OCI-LY1 (cell line): ENCODE results near the gene NDFIP1.

Experiments
- H2AFZ ChIP-seq: fragments of 200-600 bp; sonication (generic), shearing (Covaris generic); 2 replicates; pipeline ENCODE4 v1.6.0; 2014; ENCODE audit warnings: antibody characterized with exemption, mild to moderate bottlenecking, low read length
- H3F3A ChIP-seq: fragments of 200-600 bp; sonication (generic), shearing (Covaris generic); 2 replicates; pipeline ENCODE4 v1.6.0; 2014; ENCODE audit warnings: mild to moderate bottlenecking, antibody characterized with exemption, low read length, moderate library complexity; ENCODE audit not compliant: insufficient read depth
- H3K27ac ChIP-seq: fragments of 200-600 bp; sonication (generic); 2 replicates; pipeline ENCODE4 v1.5.1; 2014; ENCODE audit warnings: low read length, mixed run types, mild to moderate bottlenecking, low read depth; ENCODE audit not compliant: poor library complexity, severe bottlenecking
- H3K27me3 ChIP-seq: fragments of 200-600 bp; sonication (generic); 2 replicates; pipeline ENCODE4 v1.6.0; 2014; ENCODE audit warnings: antibody characterized with exemption, mild to moderate bottlenecking, low read length, moderate library complexity; ENCODE audit not compliant: insufficient read depth
- H3K36me3 ChIP-seq: fragments of 200-600 bp; sonication (generic); 2 replicates; pipeline ENCODE4 v1.6.1; 2014; ENCODE audit warnings: mild to moderate bottlenecking, antibody characterized with exemption, low read length, moderate library complexity, mixed read lengths; ENCODE audit not compliant: insufficient read depth
- H3K4me1 ChIP-seq: fragments of 200-600 bp; sonication (generic); 2 replicates; pipeline ENCODE4 v1.5.1; 2014; ENCODE audit warnings: mild to moderate bottlenecking, low read length, moderate library complexity; ENCODE audit not compliant: insufficient read depth, severe bottlenecking
- H3K4me2 ChIP-seq: fragments of 200-600 bp; sonication (generic), shearing (Covaris generic); 2 replicates; pipeline ENCODE4 v1.6.1; 2014; ENCODE audit warnings: low read length
- H3K4me3 ChIP-seq: fragments of 200-600 bp; sonication (generic); 2 replicates; pipeline ENCODE4 v1.5.1; 2014; ENCODE audit warnings: low read length, low read depth, mild to moderate bottlenecking, mixed read lengths; ENCODE audit not compliant: poor library complexity, severe bottlenecking
- H3K79me2 ChIP-seq: fragments of 200-600 bp; shearing (Covaris generic); 2 replicates; pipeline ENCODE4 v1.6.1; 2016; ENCODE audit warnings: mixed run types, low read length, mixed read lengths; ENCODE audit not compliant: insufficient read depth
- H3K9ac ChIP-seq: fragments of 200-600 bp; sonication (generic), shearing (Covaris generic); 2 replicates; pipeline ENCODE4 v1.6.1; 2014; ENCODE audit warnings: mild to moderate bottlenecking, low read length, mixed read lengths
- H3K9me2 ChIP-seq: fragments of 200-600 bp; sonication (generic), shearing (Covaris generic); 2 replicates; pipeline ENCODE4 v1.6.1; 2014; ENCODE audit warnings: low read depth, mild to moderate bottlenecking, low read length, mixed read lengths
- H3K9me3 ChIP-seq: fragments of 200-600 bp; shearing (Covaris generic); 2 replicates; pipeline ENCODE4 v1.6.1; 2014; ENCODE audit warnings: low read length, mixed read lengths
- H4K20me1 ChIP-seq: fragments of 200-600 bp; sonication (generic), shearing (Covaris generic); 2 replicates; pipeline ENCODE4 v1.6.0; 2016; ENCODE audit warnings: mild to moderate bottlenecking, low read length; ENCODE audit not compliant: insufficient read depth
- CTCF ChIP-seq: fragments of 200-600 bp; sonication (generic), shearing (Covaris generic); IDR thresholded peaks from 2 replicates; pipeline ENCODE4 v1.5.1; 2017; ENCODE audit warnings: mild to moderate bottlenecking, antibody characterized with exemption, low read length, moderate library complexity, mixed read lengths
- EZH2 ChIP-seq: fragments of 200-600 bp; sonication (generic), shearing (Covaris generic); IDR thresholded peaks from 2 replicates; pipeline ENCODE4 v1.8.0; 2017; ENCODE audit warnings: borderline replicate concordance, mixed run types, mild to moderate bottlenecking, antibody characterized with exemption, low read length, moderate library complexity, mixed read lengths

Gene NDFIP1

GRCh38 chr5:142202282-142202681, 93.7 kb downstream of the NDFIP1 start:
- Histone ChIP-seq H3K79me2 (no peaks in the 10 kb centered on the region), H4K20me1 (no peaks in the 10 kb centered on the region), H3K4me2 (no peak overlapping the region), H3K27me3 (no peaks in the 10 kb centered on the region), H3K9ac (no peak overlapping the region), H3K4me3 (no peak overlapping the region), H2AFZ (no peak overlapping the region), H3K9me3 (no peaks in the 10 kb centered on the region), H3K4me1 (no peaks in the 10 kb centered on the region), H3F3A (no peaks in the 10 kb centered on the region), H3K9me2 (no peaks in the 10 kb centered on the region), H3K27ac (no peak overlapping the region), H3K36me3 (no peaks in the 10 kb centered on the region)
- no peak for TF ChIP-seq EZH2
- no peak for TF ChIP-seq CTCF
